Gastroesophageal sphincter (tissue), 3 donors: ENCODE data around the gene NOL4L.

ENCODE experiments used
- CTCF ChIP-seq, 4 experiments: fragments of 200-600 bp in 2 of 4; fragments of 450-650 bp in 2 of 4; sonication (generic) in 1 of 4; IDR thresholded peaks; one replicate each; pipeline ENCODE4 v1.5.1; 2017 to 2019; ENCODE audit warnings: antibody characterized with exemption in 4 of 4, mild to moderate bottlenecking in 2 of 4, moderate library complexity in 2 of 4
- POLR2A ChIP-seq, 2 donors: fragments of 450-650 bp; IDR thresholded peaks; one replicate each; pipeline ENCODE4 v1.6.1; 2017; ENCODE audit warnings: antibody characterized with exemption in 2 of 2, mild to moderate bottlenecking in 2 of 2, moderate library complexity in 1 of 2
- POLR2AphosphoS5 ChIP-seq: sonication (generic); formaldehyde crosslinking; IDR thresholded peaks from one replicate; pipeline ENCODE4 v1.6.1; 2017; ENCODE audit warnings: antibody characterized with exemption

- TF ChIP-seq CTCF (IDR thresholded peaks at IDR 0.05) (no peak), POLR2AphosphoS5 (no peak), POLR2A (IDR thresholded peaks at IDR 0.05) (no peak)
Measured at GRCh38 chr20:32460231-32460630, 124.9 kb downstream of the NOL4L start.
